Rectal smooth muscle tissue (tissue), 1 donor: Measurements from ENCODE around the gene DENND2A.
"Not testable (repeated sequence)": the region's sequence is repeated elsewhere in the genome, so short reads cannot be mapped to it uniquely, and the experiment has no call there.

Experiments used
- H3K27ac ChIP-seq: one replicate; pipeline ENCODE4 v1.7.0; 2013; ENCODE audit warnings: low read depth, low read length, inconsistent platforms
- H3K27me3 ChIP-seq: one replicate; pipeline ENCODE4 v1.7.0; 2013; ENCODE audit warnings: low read length; ENCODE audit not compliant: control insufficient read depth, insufficient read depth
- H3K36me3 ChIP-seq: one replicate; pipeline ENCODE4 v1.7.0; 2013; ENCODE audit warnings: low read length; ENCODE audit not compliant: control insufficient read depth, insufficient read depth
- H3K4me1 ChIP-seq: one replicate; pipeline ENCODE4 v1.7.0; 2013; ENCODE audit warnings: low read length; ENCODE audit not compliant: control insufficient read depth, insufficient read depth
- H3K4me3 ChIP-seq: one replicate; pipeline ENCODE4 v1.7.0; 2013; ENCODE audit warnings: low read length
- H3K9ac ChIP-seq: one replicate; pipeline ENCODE4 v1.7.0; 2013; ENCODE audit warnings: low read length

Gene DENND2A

GRCh38 chr7:140557809-140558518 is 82.6 kb downstream of the DENND2A start:
- Histone ChIP-seq H3K36me3 (peaks cover 9% of the 10 kb centered on the region), H3K27me3 (no peaks in the 10 kb centered on the region), H3K4me3 (no peak overlapping the region), H3K27ac (no peak overlapping the region), H3K9ac (no peak overlapping the region), H3K4me1 (no peaks in the 10 kb centered on the region)

DNA sequence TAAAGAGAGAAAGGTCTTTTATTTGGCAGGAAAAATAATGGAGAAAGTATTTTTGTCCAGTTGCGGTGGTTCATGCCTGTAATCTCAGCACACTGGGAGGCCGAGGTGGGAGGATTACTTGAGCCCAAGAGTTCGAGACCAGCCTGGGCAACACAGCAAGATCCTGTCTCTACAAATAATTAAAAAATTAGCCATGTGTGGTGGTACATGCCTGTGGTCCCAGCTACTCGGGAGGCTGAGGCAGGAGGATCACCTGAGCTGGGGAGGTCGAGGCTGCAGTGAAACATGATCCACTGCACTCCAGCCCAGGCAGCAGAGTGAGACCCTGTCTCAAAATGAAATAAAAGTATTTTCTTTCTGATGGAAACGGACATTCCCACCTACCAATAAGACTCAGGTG is 83.5 kb downstream of the DENND2A start:
- no peaks in the 10 kb centered on the region for H3K4me1 ChIP-seq
- H3K27ac ChIP-seq, result no peak overlapping the region
- H3K36me3 ChIP-seq, result peaks cover 9% of the 10 kb centered on the region
- H3K9ac ChIP-seq, result no peak overlapping the region
- no peak overlapping the region for H3K4me3 ChIP-seq
- no peaks in the 10 kb centered on the region for H3K27me3 ChIP-seq

DNA sequence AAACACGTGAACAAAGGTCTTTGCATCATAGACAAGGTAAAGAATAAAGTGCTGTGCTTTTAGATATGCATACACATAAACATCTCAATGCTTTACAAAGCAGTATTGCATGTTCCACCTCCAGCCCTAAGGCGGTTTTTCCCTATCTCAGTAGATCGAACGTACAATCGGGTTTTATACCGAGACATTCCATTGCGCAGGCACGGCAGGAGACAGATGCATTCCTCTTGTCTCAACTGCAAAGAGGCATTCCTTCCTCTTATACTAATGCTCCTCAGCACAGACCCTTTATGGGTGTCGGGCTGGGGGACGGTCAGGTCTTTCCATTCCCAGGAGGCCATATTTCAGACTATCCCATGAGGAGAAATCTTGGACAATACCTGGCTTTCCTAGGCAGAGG is 87.4 kb downstream of the DENND2A start:
- H3K27ac ChIP-seq, H3K27me3 ChIP-seq: not testable (repeated sequence)

DNA sequence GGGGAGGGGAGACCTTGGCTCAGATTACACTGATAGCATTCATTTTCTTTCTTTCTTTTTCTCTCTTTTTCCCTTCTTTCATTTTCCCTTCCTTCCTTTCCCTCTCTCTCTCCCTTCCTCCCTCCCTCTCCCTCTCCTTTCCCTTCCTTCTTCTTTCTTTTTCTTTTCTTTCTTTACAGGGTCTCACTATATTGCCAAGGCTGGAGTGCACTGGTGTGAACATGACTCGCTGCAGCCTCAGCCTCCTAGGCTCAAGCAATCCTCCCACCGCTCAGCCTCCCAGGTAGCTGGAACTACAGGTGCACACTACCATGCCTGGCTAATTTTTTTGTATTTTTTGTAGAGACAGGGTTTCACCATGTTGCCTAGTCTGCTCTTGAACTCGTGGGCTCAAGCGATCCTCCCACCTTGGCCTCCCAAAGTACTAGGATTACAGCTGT is 88.4 kb downstream of the DENND2A start:
- H3K9ac ChIP-seq, result no peak overlapping the region
- no peak overlapping the region for H3K27ac ChIP-seq
- H3K4me1 ChIP-seq, result no peaks in the 10 kb centered on the region
- H3K27me3 ChIP-seq, result no peaks in the 10 kb centered on the region
- H3K4me3 ChIP-seq, result no peak overlapping the region
- no peaks in the 10 kb centered on the region for H3K36me3 ChIP-seq

More for the DNA sequence above, 87.4 kb downstream of the DENND2A start:
- H3K9ac ChIP-seq, H3K36me3 ChIP-seq, H3K4me1 ChIP-seq, H3K4me3 ChIP-seq: not testable (repeated sequence)

GRCh38 chr7:140551355-140552239 is 89.0 kb downstream of the DENND2A start:
- Histone ChIP-seq H3K27ac (no peak overlapping the region), H3K9ac (no peak overlapping the region), H3K4me1 (no peaks in the 10 kb centered on the region), H3K27me3 (no peaks in the 10 kb centered on the region), H3K4me3 (no peak overlapping the region), H3K36me3 (no peaks in the 10 kb centered on the region)

- Histone ChIP-seq H3K36me3 (peaks cover 3% of the 10 kb centered on the region), H3K4me1 (peaks cover 1% of the 10 kb centered on the region), H3K27me3 (no peaks in the 10 kb centered on the region), H3K27ac (no peak overlapping the region), H3K4me3 (no peak overlapping the region), H3K9ac (no peak overlapping the region)
These were observed 93.7 kb downstream of the DENND2A start for GRCh38 chr7:140546947-140547346.

DNA sequence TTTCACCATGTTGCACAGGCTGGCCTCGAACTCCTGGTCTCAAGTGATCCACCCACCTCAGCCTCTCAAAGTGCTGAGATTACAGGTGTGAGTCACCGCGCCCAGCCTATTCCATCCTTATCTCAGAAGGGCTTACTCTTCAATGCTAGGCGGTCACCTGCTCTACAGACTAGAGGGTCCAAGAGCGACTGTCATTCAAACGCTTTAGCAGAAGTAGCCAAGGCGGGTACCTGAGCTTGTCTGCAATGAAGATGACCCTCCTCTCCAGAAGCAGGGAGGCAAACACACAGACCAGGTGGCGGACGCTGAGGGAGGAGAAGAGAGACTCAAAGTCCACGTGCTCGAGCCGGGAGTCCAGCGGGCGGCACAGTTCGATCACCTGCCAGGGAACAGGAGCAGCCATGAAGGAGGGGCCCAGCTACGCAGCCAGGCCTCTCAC is 96.2 kb downstream of the DENND2A start:
- Histone ChIP-seq H3K9ac (no peak overlapping the region), H3K27ac (no peak overlapping the region), H3K4me1 (peaks cover 10% of the 10 kb centered on the region), H3K27me3 (no peaks in the 10 kb centered on the region), H3K36me3 (peaks cover 3% of the 10 kb centered on the region), H3K4me3 (no peak overlapping the region)

DNA sequence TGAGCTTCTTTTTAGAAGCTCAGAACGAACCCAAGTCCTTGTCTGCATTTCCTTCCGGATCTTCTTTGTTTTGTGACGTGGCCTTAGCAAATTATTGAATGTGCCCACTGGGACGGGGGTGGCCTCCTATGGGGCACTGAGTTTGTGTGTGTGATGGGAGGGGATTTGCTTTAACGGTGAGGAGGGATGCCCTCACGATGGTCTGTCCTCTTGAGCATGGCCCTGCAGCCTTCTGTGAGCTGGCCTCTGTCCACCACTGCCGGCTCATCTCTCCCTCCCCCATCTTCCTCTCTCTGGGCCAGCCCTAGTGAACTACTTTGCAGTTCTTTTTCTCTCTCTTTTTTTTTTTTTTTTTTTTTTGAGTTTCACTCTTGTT is 98.4 kb downstream of the DENND2A start:
- Histone ChIP-seq H3K36me3 (peaks cover 3% of the 10 kb centered on the region), H3K4me3 (peak overlapping the region; percentile 24), H3K9ac (no peak overlapping the region)

GRCh38 chr7:140541513-140542227 is 98.9 kb downstream of the DENND2A start:
- Histone ChIP-seq H3K9ac (no peak overlapping the region), H3K36me3 (peaks cover 3% of the 10 kb centered on the region), H3K27ac (peak overlapping the region; percentile 61), H3K27me3 (no peaks in the 10 kb centered on the region), H3K4me1 (peaks cover 13% of the 10 kb centered on the region), H3K4me3 (peak overlapping the region; percentile 24)

More for the DNA sequence above, 98.4 kb downstream of the DENND2A start:
- Histone ChIP-seq H3K4me1 (peaks cover 13% of the 10 kb centered on the region), H3K27ac (peak overlapping the region; percentile 59), H3K27me3 (no peaks in the 10 kb centered on the region)

- H3K9ac ChIP-seq, result no peak overlapping the region
- no peak overlapping the region for H3K4me3 ChIP-seq
- peak overlapping the region; percentile 61 for H3K27ac ChIP-seq
These were observed 99.5 kb downstream of the DENND2A start for GRCh38 chr7:140541176-140541512.

DNA sequence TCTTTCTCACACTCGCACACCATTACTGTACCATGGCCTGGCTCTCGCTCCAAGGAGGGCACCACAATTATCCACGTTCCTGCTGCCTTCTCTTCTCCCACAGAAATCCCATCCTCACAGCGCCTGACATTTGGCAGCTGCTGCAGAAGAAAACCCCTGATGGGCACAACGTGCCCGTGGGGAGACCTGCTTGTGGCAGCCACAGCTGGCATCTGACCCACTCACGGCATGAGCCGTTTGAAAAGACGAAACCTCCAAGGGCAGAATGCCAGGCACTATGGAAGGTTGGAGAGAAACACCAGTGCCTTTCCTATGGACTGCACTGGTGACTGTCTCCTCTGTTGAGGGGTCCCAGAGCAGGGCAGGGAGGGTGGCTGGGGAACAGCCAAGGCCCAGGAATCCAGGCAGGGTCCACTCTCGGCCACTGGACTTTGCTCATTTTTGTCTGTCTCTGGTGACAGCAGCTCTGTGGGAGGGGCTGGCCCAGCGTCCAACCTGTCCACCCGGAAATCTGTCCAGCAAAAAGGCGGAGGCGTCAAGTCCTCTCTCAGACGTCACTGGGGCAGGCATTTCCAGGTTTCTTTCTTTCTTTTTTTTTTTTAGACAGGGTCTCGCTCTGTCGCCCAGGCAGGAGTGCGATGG is 100.4 kb downstream of the DENND2A start:
- Histone ChIP-seq H3K4me3 (no peak overlapping the region), H3K9ac (no peak overlapping the region), H3K4me1 (peaks cover 13% of the 10 kb centered on the region), H3K27me3 (no peaks in the 10 kb centered on the region), H3K36me3 (peaks cover 3% of the 10 kb centered on the region), H3K27ac (no peak overlapping the region)

More at GRCh38 chr7:140541176-140541512, 99.5 kb downstream of the DENND2A start:
- peaks cover 13% of the 10 kb centered on the region for H3K4me1 ChIP-seq
- H3K36me3 ChIP-seq, result peaks cover 3% of the 10 kb centered on the region
- H3K27me3 ChIP-seq, result no peaks in the 10 kb centered on the region

- no peak overlapping the region for H3K27ac ChIP-seq
These were observed 101.2 kb downstream of the DENND2A start for GRCh38 chr7:140539461-140539860.

More at GRCh38 chr7:140539461-140539860, 101.2 kb downstream of the DENND2A start:
- no peak overlapping the region for H3K9ac ChIP-seq
- no peaks in the 10 kb centered on the region for H3K27me3 ChIP-seq
- H3K4me3 ChIP-seq, result no peak overlapping the region
- peaks cover 1% of the 10 kb centered on the region for H3K36me3 ChIP-seq
- peaks cover 16% of the 10 kb centered on the region for H3K4me1 ChIP-seq
